Measurements from ENCODE around the gene SKIC3.
A peak's percentile ranks its signal among the peaks of the same experiment; 100 is the strongest.

SKIC3 gene

DNA sequence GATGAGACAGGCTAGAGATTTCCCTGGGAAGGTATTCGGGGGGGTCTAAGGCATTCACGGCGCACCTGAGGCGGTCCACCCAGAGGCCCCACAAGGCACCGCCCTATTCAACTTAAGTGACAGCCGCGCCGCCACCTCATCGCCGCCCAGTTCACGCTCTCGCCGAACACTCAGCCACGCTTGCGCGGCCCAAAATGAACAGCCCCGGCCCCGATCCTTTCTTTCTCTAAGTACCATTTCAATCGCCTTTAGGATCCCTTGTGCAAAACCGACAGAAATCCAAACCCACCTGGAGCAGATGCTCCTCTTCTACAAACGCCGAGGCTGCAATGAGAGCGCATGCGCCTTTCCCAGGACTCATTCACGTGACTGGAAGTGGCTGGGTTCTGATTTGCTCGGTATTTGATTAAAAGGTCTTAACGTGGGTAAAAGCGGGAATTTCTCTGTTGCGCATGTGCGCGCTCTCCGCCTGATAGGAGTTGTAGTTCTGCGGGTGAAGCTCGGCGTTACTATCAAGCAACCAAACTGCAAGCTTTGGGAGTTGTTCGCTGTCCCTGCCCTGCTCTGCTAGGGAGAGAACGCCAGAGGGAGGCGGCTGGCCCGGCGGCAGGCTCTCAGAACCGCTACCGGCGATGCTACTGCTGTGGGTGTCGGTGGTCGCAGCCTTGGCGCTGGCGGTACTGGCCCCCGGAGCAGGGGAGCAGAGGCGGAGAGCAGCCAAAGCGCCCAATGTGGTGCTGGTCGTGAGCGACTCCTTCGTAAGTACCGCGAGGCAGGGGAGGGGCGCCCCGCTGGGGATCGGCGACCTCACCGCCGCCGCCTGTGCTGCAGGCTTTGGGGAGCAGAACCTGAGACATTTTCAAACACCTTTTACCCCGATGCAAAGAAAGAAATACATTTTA, at the start of gene SKIC3, which contains the start of gene ARSK:
Gene SKIC3, minus strand, starts transcription at position 331 of the 902 bp plus-strand sequence. CDS start 7,827 bp downstream, outside the sequence.
Gene ARSK, plus strand, starts transcription at position 455 of the 902 bp plus-strand sequence. Its CDS starts 178 bp downstream, at position 633.
- DNase-seq (ENCODE audit: low spot score): peak; percentile 93

GRCh38 chr5:95600557-95600956, 45.8 kb upstream of the SKIC3 start:
- DNase-seq (ENCODE audit: low spot score): no peak

DNA sequence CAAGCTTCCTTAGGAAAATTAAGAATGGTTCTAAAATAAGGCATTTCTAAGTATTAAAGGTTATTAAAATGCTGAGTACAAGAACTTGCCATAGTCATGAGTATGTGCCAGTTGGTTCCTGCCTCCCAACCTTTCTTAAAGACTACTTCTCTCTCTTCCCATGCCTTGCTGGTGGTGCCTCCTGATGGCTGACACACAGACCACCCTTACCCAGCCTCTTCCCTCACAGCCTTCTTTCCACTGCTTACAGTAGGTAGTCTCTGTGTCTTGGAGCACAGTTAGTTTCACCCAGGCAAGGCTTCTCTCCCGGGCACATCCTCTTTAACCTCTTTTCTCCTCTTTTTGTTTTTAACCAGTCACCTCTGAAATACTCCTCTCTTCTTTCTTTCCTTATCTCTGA, 44.5 kb upstream of the SKIC3 start:
- DNase-seq (ENCODE audit: low spot score): no peak

- DNase-seq (ENCODE audit: low spot score): no peak
These were observed 40.6 kb upstream of the SKIC3 start for GRCh38 chr5:95595289-95595931.

- DNase-seq (ENCODE audit: low spot score): no peak
These were observed 36.7 kb upstream of the SKIC3 start for GRCh38 chr5:95591490-95591901.

DNA sequence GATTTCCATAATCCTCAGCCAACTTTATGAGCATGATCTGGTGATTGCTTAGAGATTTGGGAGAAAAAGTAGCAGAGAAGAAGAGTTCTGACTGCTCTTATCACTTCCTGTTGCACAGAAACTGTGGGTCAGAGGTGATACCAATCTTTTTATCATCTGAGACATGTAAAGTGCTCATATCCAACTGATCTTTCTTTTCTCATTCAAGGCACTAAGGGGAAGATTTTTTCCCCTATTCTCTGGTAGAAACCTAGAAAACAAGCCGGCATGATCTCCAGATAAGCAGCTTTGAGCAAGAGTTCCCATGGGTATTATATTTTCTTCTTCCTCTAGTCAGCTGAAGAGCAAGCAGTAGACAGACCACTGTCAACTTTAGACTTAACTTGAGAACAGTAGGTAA, 36.1 kb upstream of the SKIC3 start:
- no peak for DNase-seq (ENCODE audit: low spot score)

DNA sequence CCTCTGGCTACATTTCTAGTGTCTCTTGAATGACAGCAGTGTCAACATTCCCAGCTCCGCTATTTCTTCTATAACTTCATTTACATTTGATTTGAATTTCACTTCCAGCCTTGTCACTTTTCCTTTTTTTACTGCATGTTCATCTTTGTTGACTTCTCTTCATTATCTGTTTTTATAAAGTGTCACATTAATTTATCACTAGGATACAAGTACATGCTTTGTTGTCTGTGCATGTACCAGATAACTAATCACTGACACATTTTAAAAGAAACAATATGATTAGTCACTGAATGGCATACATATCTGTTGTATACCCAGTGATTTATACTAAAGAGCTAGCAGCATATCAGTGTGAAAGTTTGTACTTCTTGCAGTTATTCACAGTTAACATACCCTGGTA, 29.2 kb upstream of the SKIC3 start:
- DNase-seq (ENCODE audit: low spot score): no peak

- DNase-seq (ENCODE audit: low spot score): no peak
These were observed 26.8 kb upstream of the SKIC3 start for GRCh38 chr5:95581576-95581975.

DNA sequence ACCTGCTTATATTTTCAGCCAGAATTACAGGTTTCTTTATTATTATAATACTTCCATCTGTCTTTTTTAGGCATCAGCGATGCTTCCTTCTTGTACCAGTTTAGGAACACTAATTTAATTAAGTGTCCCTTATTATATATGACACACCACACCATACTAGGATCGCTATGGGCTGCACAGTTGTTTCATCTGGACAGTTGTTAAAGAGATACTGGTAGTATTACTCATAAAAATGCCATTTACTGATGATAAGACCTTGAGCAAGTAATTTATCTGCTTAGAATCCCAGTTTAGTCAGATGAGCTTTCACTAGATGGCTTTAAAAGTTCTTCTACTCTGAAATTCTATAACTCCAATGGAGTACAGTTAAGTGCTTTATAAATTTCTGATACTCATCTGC, 17.2 kb upstream of the SKIC3 start:
- DNase-seq (ENCODE audit: low spot score): no peak

DNA sequence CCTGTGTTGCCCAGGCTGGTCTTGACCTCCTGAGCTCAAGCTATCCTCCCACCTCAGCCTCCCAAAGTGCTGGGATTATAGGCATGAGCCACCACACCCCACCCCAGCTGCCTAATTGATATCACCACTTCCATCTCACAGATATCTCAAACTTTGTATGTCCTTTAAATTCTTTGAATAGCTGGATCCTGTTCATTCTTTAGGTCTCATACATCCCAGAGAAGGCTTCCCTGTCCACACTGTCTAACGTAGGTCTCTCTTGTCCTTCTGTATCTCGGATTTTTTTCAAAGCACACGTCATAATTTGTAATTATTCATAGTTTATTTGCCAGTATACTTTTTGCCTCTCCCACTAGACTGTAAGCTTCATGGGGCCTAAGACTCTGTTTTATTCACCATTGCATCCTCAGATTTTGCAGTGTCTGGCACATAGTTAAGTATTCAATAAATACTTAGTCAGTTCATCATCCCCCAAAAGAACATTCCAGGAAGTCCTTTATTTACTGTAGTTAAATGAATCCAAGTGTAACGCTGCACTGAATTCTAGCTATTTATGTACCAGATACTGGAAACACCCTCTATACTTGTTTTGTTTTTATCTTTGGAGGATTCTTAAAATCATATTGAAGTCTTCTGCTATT, 10.6 kb upstream of the SKIC3 start:
- no peak for DNase-seq (ENCODE audit: low spot score)

DNA sequence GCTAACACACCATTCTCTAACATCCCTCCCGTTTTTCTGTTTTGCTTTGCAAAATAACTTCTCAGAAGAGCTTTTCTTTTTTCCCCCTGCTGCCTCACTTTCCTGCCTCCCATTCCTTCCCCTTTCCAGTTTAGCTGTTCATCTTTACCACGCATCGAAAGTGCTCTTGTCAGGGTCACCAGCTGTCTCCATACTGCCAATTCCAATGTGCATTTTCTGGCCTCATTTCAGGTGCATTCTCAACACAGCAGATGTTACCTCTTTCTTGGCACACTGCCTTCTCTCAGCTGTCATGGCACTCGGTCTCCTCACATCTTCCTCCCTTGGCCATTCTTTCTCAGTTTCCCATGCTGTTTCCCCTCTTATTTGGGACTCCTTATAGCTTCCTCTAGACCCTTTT, 9.7 kb upstream of the SKIC3 start:
- DNase-seq (ENCODE audit: low spot score): no peak

DNA sequence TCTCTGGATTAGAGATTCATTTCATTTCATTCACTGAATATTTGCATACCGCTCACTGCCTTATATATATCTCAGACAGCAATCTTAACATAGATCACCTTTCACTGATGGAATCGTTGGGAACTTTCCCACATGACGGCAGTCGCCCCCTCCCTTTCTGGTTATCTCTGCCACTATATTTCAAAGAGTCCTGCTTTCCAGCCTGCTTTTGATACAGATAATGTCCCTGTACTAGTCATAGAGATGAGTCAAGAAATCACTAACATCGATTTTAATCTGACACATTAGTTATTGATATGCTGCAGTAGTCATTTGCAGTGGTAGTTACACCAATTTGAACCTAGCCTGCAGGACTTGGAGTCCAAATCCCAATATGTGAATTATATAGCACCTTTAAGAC, 8.6 kb upstream of the SKIC3 start:
- DNase-seq (ENCODE audit: low spot score): no peak

DNA sequence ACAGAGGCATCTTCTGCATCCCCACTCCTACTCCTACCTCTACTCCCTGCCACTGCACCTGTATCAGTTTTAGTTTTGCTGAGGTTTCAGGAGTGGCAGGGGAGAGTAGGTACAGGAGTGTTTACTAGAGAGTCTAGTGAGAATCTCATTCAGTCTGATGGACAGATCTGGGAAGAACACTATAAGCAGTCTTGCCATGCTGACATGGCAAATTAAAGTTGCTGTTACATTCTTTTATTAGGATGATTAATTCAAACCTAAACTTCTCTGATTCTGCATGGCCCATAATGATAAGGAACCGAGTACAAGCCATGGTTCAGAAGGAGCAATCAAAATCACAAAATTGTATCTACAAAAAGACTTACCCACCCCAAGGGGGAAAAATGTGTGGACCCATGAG, 7.5 kb upstream of the SKIC3 start:
- DNase-seq (ENCODE audit: low spot score): no peak

DNA sequence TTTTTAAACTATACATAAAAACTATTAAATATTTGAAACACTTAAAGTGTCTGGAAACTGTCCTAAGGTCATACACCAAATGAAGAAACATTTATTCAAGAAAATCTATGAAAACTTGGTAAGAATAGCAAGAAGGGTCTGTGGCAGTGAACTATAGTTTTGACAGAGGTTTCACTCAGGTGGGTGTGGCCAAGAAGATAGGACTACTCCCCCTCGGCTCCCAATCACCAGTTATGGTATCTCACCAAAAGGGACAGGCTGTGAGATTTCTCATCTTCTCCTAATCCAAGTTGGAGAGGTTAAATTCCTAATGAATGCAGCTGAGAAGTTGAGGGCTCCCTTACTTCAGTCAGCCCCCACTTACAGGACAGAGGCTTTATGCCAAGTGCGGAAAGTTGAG, 3.1 kb upstream of the SKIC3 start:
- DNase-seq (ENCODE audit: low spot score): no peak

- DNase-seq (ENCODE audit: low spot score): peak; percentile 2
These were observed 776 bp upstream of the SKIC3 start for GRCh38 chr5:95555553-95555952.

- DNase-seq (ENCODE audit: low spot score): no peak
These were observed 488 bp downstream of the SKIC3 start for GRCh38 chr5:95554331-95554646.

DNA sequence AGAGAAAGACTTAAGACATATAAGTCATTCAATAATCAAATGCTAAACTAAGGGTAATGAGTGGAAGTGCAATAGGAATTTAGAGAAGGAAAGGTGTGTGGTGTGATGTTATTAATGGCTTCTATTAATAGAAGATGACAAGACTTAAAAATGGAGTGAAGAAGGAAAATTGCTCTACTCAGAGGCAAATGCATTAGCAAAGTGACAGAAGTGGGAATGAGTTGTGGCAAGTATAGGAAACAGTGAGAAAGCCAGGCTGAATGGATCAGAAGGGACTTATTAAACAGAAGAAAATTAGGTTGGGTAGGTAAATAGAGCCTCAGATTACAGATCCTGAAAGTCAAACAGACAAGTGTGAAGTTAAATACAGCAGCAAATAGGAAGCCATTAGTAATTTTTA, 5.7 kb downstream of the SKIC3 start:
- DNase-seq (ENCODE audit: low spot score): no peak

- DNase-seq (ENCODE audit: low spot score): no peak
These were observed 11.6 kb downstream of the SKIC3 start for GRCh38 chr5:95543017-95543705.

GRCh38 chr5:95537501-95537900, 17.3 kb downstream of the SKIC3 start:
- DNase-seq (ENCODE audit: low spot score): no peak

DNA sequence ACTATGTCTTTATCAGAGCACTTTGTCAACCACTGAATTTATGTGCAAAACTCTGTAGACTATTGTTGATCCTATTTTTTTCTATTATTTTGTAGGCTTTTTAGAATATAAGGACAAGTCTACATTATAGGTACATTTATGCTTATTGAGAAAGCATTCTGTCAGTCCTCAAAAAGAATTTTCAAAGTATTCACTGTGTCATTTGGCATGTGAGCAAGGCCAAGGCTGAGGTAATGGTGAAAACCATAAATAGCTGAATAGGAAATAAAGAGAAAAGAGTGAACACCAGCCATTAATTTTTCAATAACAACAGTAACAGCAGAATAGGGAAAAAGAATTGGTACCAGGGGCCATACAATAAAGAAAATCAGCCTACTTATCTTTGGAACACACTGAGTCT, 21.0 kb downstream of the SKIC3 start:
- no peak for DNase-seq (ENCODE audit: low spot score)

GRCh38 chr5:95533106-95533505, 21.7 kb downstream of the SKIC3 start:
- no peak for DNase-seq (ENCODE audit: low spot score)

GRCh38 chr5:95532415-95532814, 22.4 kb downstream of the SKIC3 start:
- no peak for DNase-seq (ENCODE audit: low spot score)
